Superior temporal gyrus (tissue), 1 donor: ENCODE results near the gene ETS1.

Experiments used
- DNase-seq: peaks from one replicate; pipeline ENCODE4 v3.0.0-alpha.2; 2016; ENCODE audit errors: extremely low spot score

ETS1 gene

GRCh38 chr11:128482512-128483191 lies 104.7 kb downstream of the ETS1 start:
- DNase-seq: no peak

GRCh38 chr11:128482092-128482491 lies 105.3 kb downstream of the ETS1 start:
- DNase-seq: no peak

- no peak for DNase-seq
Measured at GRCh38 chr11:128481135-128481534, 106.2 kb downstream of the ETS1 start.

GRCh38 chr11:128480665-128481064 lies 106.7 kb downstream of the ETS1 start:
- no peak for DNase-seq

GRCh38 chr11:128480066-128480465 lies 107.3 kb downstream of the ETS1 start:
- no peak for DNase-seq

GRCh38 chr11:128479144-128479543 lies 108.2 kb downstream of the ETS1 start:
- DNase-seq: no peak

GRCh38 chr11:128478305-128478704 lies 109.1 kb downstream of the ETS1 start:
- no peak for DNase-seq

GRCh38 chr11:128477811-128478210 lies 109.5 kb downstream of the ETS1 start:
- DNase-seq: no peak

- no peak for DNase-seq
Measured at GRCh38 chr11:128477278-128477677, 110.1 kb downstream of the ETS1 start.

- DNase-seq: no peak
Measured at GRCh38 chr11:128476729-128477128, 110.6 kb downstream of the ETS1 start.

- no peak for DNase-seq
Measured at GRCh38 chr11:128476049-128476448, 111.3 kb downstream of the ETS1 start.

- DNase-seq: no peak
Measured at GRCh38 chr11:128474036-128474874, 113.1 kb downstream of the ETS1 start.

GRCh38 chr11:128473636-128474035 lies 113.7 kb downstream of the ETS1 start:
- no peak for DNase-seq

- no peak for DNase-seq
Measured at GRCh38 chr11:128472128-128473089, 114.9 kb downstream of the ETS1 start.

GRCh38 chr11:128471138-128471661 lies 116.2 kb downstream of the ETS1 start:
- no peak for DNase-seq

- no peak for DNase-seq
Measured at GRCh38 chr11:128470081-128470480, 117.3 kb downstream of the ETS1 start.

- DNase-seq: no peak
Measured at GRCh38 chr11:128469220-128469619, 118.1 kb downstream of the ETS1 start.

GRCh38 chr11:128468111-128468510 lies 119.2 kb downstream of the ETS1 start:
- DNase-seq: no peak

- no peak for DNase-seq
Measured at GRCh38 chr11:128467610-128468041, 119.7 kb downstream of the ETS1 start.

GRCh38 chr11:128467041-128467440 lies 120.3 kb downstream of the ETS1 start:
- DNase-seq: no peak

- no peak for DNase-seq
Measured at GRCh38 chr11:128465946-128466705, 121.2 kb downstream of the ETS1 start.
